IPS-NIHi7 (cell line): Measurements from ENCODE around the gene MARCHF6.
"Not testable (repeated sequence)": the region's sequence is repeated elsewhere in the genome, so short reads cannot be mapped to it uniquely, and the experiment has no call there.

Source experiments
- DNase-seq: peaks from one replicate; pipeline ENCODE4 v3.0.0; 2012; ENCODE audit warnings: mixed read lengths; ENCODE audit errors: extremely low spot score

The MARCHF6 gene

DNA sequence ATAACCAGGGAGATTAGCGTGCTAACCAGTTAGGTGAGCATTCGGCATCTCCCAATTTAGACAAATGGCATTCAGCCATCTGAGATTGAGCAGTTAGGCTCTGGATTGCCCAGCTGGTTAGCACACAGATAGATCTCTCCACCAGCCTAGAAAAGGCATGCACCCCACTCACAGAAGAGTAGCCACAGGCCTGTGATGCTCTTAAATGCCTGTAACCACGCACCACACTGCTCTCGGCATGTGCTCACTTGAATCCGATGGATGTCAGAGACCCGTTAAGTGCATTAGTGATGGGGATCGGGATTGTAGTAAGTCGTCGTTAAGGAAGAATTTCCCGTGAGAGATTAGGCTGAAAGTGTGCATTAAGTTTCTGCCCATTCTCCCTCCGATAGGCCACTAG is 23.0 kb downstream of the MARCHF6 start:
- DNase-seq: no peak

DNA sequence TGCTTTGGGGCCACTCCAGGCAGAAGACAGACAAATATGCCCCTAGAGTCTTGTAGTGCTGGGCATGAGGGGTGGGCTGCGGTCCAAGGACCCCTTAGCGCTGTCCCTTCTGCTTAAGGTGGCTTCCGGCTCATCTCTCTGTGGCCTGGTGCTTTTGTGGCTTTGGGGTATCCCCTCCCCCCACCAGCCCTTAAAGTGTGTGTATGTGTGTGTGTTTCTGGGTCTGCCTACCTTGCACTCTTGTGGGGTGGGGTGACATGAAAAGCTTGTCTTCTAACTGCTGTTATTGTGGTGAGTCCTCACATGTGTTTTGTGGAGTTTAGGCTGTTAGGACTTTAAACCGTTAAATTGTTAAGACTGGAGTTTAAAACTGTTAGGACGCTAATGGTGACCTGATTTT is 23.6 kb downstream of the MARCHF6 start:
- DNase-seq: no peak

DNA sequence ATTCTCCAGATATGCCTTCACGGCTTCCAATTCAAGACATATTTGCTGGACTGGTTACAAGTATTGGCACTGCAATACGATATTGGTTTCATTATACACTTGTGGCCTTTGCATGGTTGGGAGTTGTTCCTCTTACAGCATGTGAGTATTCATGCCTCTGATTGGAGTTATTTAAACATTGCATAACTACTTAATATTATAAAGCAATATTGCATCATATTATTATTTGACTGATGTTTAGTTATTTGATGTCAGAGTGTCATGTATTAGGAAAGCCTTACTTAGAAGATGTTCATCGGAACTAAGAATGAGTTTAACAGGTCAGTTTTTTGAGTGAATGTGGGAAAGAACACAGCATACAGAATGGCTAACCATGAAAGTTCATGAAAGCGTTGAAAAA is 28.3 kb downstream of the MARCHF6 start:
- no peak for DNase-seq

DNA sequence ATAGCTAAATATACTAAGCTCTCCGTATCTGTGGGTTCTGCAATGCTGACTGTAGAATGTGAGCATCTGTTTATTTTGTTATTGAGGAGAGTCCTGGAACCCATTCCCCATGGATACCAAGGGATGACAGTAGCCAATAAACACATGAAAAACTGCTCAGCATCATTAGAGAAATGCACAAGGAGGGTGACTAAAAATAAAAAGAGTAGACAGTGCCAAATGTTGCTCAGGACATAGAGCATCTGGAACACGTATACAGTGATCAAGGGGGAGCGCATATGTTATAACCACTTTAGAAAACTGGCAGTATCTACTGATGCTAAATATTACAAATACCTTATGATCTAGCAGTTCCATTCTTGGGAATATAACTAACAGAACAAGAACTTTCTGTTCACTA is 31.0 kb downstream of the MARCHF6 start:
- DNase-seq: no peak

DNA sequence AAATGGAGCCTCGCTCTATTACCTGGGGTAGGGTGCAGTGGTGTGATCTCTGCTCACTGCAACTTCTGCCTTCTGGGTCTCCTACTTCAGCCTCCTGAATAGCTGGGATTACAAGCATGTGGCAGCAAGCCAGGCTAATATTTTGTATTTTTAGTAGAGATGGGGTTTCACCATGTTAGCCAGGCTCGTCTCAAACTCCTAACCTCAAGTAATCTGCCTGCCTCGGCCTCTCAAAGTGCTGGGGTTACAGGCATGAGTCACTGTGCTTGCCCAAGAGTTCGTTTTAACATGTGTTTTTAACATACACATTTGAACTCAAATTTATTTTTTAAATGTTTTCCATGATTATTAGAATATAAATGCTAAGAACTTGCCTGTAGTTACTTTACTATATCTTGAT is 34.2 kb downstream of the MARCHF6 start:
- DNase-seq: no peak

DNA sequence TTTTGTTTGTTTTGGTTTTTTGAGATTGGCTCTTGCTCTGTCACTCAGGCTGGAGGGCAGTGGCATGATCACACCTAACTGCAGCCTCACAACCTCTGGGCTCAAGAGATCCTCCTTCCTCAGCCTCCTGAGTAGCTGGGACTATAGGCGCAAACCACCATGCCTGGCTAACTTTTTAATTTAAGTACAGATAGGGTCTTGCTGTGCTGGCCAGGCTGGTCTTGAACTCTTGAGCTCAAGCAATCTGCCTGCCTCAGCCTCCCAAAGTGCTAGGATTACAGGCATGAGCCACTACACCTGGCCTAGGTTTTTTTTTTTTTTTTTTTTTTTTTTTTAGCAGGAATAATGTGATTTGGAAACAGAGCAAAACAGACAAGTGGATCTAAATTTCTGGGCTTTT is 37.6 kb downstream of the MARCHF6 start:
- no peak for DNase-seq

DNA sequence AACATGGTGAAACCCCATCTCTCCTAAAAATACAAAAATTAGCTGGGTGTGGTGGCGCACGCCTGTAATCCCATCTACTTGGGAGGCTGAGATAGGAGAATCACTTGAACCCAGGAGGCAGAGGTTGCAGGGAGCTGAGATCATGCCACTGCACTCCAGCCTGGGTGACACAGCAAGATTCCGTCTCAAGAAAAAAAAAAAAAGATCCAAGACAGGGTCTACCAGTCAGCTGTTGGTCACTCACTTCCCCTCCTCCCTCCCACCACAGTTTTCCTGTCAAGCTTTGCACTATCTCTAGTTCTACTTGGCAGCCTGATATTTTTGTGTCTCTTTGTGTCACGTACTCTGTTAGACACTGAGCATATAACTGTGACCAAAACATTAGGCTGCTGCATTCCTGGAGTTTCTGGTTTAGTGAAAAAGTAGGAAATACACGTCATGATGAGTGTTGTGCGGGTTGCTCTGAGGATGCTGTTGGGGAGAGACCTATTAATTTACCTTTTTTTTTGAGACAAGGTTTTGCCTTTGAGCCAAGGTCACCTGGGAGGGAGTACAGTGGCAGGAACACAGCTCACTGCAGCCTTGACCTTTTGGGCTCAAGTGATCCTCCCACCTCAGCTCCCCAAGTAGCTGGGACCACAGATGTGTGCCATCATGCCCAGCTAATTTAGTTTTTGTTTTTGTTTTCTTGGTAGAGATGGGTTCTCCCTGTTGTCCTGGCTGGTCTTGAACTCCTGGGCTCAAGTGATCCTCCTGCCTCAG is 39.3 kb downstream of the MARCHF6 start:
- DNase-seq: not testable (repeated sequence)

DNA sequence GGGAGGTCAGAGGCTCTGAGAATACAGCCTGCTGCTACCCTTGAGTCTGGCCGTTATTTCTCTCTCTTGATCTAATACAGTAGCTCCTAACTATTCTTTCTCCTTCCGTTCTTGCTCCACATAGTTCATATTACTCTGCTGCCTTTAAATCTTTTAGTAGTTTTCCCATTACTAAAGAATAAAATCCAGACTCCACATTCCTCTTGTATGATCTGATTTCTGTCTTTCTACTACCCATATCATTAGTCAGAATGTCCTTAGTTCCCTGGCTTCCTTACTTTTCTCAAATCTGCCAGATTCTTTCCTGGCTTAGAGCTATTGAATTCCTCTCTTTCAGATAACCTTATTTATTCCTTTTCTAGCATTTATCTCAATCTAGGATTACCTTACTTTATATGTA is 40.0 kb downstream of the MARCHF6 start:
- DNase-seq: no peak

DNA sequence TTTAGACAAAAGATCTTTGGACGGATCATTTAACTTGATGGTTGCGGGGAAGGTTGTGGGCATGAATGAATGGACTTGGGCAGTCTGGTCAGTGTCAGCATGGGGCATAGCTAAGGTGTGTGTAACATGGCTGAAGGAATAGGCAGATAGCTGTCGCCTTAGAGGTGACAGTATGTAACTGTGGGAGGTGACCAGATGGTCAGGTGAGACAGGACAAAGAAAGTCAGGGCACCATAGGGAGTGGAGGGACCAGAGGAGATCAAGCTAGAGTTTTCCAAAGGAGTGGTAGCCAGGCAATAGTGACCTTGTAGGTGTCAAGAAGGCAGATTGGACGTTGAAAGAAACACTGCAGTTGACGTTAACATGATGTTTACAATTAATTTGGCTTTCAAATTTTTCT is 43.1 kb downstream of the MARCHF6 start:
- DNase-seq: no peak

DNA sequence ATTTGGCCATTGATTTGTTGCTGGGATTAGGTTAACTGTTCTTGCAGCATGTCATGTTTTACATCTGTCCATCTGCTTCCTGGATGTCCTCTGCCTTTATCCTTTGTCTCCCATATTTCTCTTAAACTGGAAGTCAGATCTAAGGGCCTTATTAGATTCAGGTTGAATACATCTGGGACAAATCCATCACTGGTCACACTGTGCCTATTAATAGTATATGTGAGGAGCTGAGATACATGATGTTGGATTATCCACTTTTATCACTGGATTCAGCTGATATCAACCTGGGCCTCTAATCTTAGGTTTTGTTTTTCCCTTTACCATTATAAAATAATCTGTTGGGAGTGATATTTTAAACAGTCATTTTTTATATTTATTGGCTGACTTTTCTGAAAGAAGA is 46.3 kb downstream of the MARCHF6 start:
- DNase-seq: no peak

DNA sequence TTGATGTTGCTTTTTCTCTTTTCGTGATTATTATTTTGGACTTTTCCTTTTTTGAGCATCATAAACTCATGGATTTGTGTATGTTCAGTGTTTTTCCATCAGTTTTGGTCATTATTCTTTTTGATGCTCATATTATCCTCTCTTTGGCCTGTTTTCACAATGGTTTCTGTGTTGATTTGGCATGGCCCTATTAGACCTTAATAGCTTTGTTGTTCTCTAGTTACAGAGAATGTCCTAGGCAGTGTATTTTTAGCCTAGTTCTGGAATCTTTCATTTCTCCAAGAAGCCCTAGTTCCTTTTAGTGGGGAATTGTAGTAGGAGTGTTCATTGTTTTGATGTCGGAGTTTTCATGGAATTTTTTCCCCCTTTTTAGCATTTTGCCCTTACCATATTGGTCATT is 46.9 kb downstream of the MARCHF6 start:
- DNase-seq: no peak

DNA sequence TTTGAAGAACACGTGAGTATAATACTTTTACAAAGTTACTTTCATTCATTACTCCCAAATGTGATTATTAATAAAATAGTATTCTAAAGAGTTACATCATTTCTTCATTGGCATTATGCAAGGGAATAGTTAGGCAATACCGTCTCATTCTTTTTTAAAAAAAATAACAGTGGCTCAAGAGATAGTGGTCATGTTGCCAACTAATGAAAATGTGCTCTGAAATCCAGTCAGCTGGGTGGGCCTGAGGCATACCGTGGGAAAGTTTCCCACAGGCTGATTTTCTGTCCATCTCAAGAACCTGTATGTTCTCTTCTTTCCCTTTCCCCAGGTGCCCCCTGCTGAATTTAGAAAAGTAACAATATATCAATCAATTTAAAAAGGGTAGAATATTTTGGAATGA is 47.3 kb downstream of the MARCHF6 start:
- DNase-seq: no peak

DNA sequence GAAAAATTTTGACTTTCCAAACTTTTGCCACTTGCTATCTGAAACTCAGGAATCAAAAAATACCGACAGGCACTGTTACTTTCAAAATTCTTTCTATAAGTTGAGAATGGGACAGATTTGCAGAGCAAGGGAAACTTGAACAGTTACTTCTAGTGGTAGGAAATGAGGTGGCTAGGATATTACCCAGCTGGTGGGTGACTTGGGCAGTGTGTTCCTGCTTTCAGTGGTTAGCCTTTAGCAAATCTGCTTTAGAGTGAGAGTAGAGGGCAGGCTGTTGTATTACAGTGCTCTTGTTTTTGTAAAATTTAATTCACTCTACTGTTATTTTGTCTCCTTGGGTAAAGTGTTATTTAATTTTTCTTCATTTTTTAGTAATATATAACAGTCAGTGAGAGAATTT is 48.0 kb downstream of the MARCHF6 start:
- DNase-seq: no peak
